ENCODE data around the gene VASP.

- TF ChIP-seq CTCF (IDR thresholded peaks at IDR 0.05) (no peak), POLR2A (IDR thresholded peaks at IDR 0.05) (no peak)
Observed at GRCh38 chr19:45496349-45496953, 10.8 kb upstream of the VASP start.
